ENCODE results near the gene ARSD. TPM values are rescaled to one million over a fixed set of nuclear protein-coding genes. Genes with fewer than 3 reads are reported as not detected.
"Not testable (repeated sequence)": the region's sequence is repeated elsewhere in the genome, so short reads cannot be mapped to it uniquely, and the experiment has no call there.

The ARSD gene
- total RNA-seq, 1 experiment from 2014 or later = 3.0 TPM

- TF ChIP-seq E2F1 (CRISPR knock-in tag; IDR thresholded peaks at IDR 0.05) (no peak), FOXJ3 (CRISPR knock-in tag; IDR thresholded peaks at IDR 0.05; ENCODE audit: borderline replicate concordance) (no peak), KAT7 (CRISPR knock-in tag; IDR thresholded peaks at IDR 0.05; ENCODE audit: borderline replicate concordance) (no peak), ZNF138 (CRISPR knock-in tag; conservative IDR thresholded peaks at IDR 0.05) (no peak), MYBL2 (CRISPR knock-in tag; IDR thresholded peaks at IDR 0.05) (no peak), ZNF263 (CRISPR knock-in tag; IDR thresholded peaks at IDR 0.05; ENCODE audit: low read depth) (no peak), ARID4B (CRISPR knock-in tag; IDR thresholded peaks at IDR 0.05; ENCODE audit: borderline replicate concordance) (no peak)
- TF ChIP-seq, protein P1, sequence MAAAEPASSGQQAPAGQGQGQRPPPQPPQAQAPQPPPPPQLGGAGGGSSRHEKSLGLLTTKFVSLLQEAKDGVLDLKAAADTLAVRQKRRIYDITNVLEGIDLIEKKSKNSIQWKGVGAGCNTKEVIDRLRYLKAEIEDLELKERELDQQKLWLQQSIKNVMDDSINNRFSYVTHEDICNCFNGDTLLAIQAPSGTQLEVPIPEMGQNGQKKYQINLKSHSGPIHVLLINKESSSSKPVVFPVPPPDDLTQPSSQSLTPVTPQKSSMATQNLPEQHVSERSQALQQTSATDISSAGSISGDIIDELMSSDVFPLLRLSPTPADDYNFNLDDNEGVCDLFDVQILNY (CRISPR knock-in tag; IDR thresholded peaks at IDR 0.05) = no peak
Observed at GRCh38 chrX:2892816-2893215, 36.3 kb downstream of the ARSD start (continued).

DNA sequence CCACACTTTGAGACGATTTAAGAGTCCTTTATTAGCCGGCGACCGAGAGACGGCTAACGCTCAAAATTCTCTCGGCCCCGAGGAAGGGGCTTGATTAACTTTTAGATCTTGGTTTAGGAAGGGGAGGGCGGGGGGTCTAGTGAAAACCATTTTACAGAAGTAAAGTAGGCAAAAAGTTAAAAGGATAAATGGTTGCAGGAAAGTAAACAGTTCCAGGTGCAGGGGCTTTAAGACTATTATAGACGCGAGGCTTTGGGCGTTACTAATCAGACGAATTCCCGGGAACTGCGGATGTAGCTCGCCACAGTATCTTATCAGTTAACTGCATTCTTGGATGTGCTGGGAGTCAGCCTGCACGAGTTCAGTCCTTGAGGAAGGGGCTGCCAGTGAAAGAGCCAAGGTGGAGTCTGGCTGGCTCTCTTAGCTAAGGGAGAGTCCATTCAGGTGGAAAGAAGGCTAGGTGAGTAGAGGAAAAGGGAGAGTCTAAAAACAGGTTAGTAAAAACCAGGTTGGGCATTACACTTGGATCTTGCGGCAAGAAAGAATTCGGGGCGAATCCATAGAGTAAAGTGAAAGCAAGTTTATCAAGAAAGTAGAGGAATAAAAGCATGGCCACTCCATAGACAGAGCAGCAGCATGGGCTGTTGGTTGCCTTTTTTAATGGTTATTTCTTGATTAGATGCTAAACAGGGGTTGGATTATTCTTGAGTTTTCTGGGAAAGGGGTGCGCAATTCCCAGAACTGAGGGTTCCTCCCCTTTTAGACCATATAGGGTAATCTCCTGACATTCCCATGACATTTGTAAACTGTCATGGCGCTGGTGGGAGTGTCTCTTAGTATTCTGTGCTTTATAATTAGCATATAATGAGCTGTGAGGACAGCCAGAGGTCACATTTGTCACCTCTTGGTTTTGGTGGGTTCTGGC, 38.3 kb downstream of the ARSD start:
- Mint-ChIP-seq H3K4me1 (peaks cover 41% of the 10 kb centered on the region), H3K27ac (peak overlapping the region; percentile 91; the same call in 1 of the 2 replicates)
- H3K9me3 Mint-ChIP-seq; H3K4me3 Mint-ChIP-seq; POLR2A ChIA-PET; H3K27me3 Mint-ChIP-seq (ENCODE audit: low read depth); ATAC-seq; DNase-seq (ENCODE audit: low spot score); CTCF ChIA-PET; H3K36me3 Mint-ChIP-seq: not testable (repeated sequence)

GRCh38 chrX:2889706-2890490, 39.2 kb downstream of the ARSD start:
- H3K4me3 Mint-ChIP-seq; H3K9me3 Mint-ChIP-seq; H3K27me3 Mint-ChIP-seq (ENCODE audit: low read depth); H3K36me3 Mint-ChIP-seq; CTCF ChIA-PET; POLR2A ChIA-PET: not testable (repeated sequence)
- ATAC-seq (peak; percentile 89), DNase-seq (ENCODE audit: low spot score) (peak; percentile 45)
- Mint-ChIP-seq H3K27ac (peak overlapping the region; percentile 91), H3K4me1 (peaks cover 38% of the 10 kb centered on the region)
- TF ChIP-seq CTCF (IDR thresholded peaks at IDR 0.05) = 0 out of 2 replicates have a peak, but pooled peaks have one; percentile 17
